ENCODE results near the gene PDE3B.
"Not testable (repeated sequence)": the region's sequence is repeated elsewhere in the genome, so short reads cannot be mapped to it uniquely, and the experiment has no call there.

PDE3B gene

GRCh38 chr11:14678350-14678749 lies 34.7 kb downstream of the PDE3B start:
- DNase-seq (ENCODE audit: low spot score): no peak

GRCh38 chr11:14679662-14680061 lies 36.1 kb downstream of the PDE3B start:
- no peak for DNase-seq (ENCODE audit: low spot score)

DNA sequence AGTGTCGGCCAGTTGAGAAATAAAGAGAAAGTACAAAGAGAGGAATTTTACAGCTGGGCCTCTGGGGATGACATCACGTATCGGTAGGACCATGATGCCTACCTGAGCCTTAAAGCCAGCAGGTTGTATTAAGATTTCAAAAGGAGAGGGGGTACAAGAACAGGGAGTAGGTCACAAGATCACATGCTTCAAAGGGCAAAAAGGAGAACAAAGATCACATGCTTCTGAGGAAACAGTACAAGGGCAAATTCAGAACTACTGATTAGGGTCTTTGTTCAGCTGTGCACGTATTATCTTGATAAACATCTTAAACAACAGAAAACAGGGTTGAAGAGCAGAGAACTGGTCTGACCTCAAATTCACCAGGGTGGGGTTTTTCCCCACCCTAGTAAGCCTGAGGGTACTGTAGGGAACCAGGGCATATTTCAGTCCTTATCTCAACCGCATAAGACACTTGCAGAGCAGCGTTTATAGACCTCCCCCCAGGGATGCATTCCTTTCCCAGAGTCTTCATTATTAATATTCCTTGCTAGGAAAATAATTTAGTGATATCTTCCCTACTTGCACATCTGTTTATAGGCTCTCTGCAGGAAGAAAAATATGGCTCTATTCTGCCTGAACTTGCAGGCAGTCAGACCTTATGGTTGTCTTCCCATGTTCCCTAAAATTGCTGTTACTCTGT lies 40.8 kb downstream of the PDE3B start:
- not testable (repeated sequence) for DNase-seq (ENCODE audit: low spot score)

DNA sequence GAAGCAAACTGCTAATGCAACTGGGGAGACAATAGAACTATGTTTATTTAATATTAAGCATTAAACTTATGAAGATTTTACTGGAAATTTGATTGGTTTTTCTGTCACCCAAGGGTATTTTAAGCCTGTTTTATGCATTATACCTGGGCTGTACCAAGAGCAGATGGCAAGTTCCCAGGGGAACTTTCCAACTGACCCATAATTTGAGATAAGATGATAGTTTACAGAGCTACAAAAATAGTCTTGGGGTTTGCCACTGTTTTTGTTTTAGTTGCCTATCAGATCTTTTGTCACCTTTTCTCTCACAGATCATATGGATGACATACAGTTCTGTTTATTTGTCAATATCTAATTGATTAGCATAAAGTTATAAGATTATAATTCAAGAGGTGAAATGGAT lies 43.9 kb downstream of the PDE3B start:
- DNase-seq (ENCODE audit: low spot score): no peak

DNA sequence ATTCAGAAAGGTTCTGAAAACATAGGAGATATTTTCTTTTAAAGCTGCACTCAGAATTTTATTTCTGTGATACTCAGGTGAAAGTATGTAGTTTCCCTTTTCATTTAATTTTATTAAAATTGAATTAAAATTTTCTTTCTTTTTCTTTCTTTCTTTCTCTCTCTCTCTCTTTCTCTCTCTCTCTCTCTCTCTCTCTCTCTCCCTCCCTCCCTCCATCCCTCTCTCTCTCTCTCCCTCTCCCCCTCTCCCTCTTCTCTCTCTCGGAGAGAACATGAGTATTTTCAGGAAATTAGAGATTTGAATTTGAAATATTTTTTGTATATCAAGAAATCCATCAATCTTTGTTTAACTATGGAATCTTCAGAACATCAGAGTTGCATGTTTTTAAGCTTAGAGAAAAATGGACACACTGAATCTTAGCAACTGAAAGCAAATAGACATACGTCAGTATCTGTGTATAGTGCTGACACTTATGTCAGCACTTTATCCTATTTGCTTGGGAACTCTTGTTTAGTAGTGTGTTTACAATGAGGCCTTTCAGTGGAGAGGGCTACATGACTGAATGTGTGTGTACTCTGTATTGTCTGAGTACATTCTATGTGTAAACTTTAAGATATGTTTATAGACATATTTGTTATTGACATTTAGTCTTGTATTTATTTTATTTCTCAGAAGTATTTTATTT lies 44.5 kb downstream of the PDE3B start:
- DNase-seq (ENCODE audit: low spot score): peak; percentile 9

DNA sequence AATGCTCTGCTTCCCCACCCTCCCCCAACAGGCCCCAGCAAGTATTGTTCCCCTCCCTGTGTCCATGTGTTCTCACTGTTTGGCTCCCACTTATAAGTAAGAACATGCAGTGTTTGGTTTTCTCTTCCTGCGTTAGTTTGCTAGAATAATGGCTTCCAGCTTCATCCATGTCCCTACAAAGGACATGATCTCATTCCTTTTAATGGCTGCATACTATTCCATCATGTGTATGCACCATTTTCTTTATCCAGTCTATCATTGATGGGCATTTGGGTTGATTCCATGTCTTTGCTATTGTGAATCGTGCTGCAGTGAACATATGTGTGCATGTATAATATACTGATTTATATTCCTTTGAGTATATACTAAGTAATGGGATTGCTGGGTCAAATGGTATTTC lies 52.1 kb downstream of the PDE3B start:
- not testable (repeated sequence) for DNase-seq (ENCODE audit: low spot score)

GRCh38 chr11:14698771-14699170 lies 55.2 kb downstream of the PDE3B start:
- no peak for DNase-seq (ENCODE audit: low spot score)

DNA sequence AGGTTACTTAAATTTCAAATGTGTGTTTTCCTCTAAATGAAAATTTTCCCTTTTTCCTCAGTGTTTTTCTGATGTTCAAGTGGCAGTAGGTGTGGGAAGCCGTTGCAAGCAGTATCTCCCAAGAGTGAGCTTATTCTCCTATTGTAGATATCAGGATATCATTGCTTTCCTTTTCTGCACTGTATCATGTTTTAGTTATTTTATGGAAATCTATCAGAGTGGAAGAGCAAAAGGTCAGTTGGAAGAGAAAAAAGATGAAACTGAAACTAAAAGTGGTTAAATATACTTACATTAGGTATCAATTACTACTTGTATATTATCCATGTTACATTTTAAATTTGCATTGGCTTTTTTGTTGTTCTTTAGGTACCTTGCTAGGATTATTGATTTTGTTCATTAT lies 57.0 kb downstream of the PDE3B start:
- no peak for DNase-seq (ENCODE audit: low spot score)

GRCh38 chr11:14702760-14703159 lies 59.2 kb downstream of the PDE3B start:
- DNase-seq (ENCODE audit: low spot score): no peak

DNA sequence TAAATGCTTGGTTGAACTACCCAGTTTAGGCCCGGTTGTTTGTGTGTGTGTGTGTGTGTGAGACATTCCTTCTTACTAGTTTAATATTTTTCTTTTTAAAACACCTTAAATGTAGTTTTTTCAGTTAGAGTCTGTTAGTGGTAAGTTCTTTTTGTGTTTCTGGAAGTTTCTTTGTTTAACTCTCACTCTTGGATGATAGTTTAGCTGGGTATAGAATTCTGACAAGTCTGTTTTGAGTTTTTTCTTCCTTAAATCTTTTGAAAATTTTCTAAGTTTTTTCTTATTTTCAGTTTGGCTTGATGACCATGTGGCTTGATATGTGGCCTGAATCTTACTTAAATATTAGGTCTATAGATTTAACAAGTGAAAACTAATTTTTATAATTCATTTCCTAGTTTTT lies 60.1 kb downstream of the PDE3B start:
- DNase-seq (ENCODE audit: low spot score): no peak

GRCh38 chr11:14705067-14705466 lies 61.5 kb downstream of the PDE3B start:
- no peak for DNase-seq (ENCODE audit: low spot score)

GRCh38 chr11:14713496-14714244 lies 70.1 kb downstream of the PDE3B start:
- DNase-seq (ENCODE audit: low spot score): no peak

GRCh38 chr11:14715669-14716068 lies 72.1 kb downstream of the PDE3B start:
- not testable (repeated sequence) for DNase-seq (ENCODE audit: low spot score)

DNA sequence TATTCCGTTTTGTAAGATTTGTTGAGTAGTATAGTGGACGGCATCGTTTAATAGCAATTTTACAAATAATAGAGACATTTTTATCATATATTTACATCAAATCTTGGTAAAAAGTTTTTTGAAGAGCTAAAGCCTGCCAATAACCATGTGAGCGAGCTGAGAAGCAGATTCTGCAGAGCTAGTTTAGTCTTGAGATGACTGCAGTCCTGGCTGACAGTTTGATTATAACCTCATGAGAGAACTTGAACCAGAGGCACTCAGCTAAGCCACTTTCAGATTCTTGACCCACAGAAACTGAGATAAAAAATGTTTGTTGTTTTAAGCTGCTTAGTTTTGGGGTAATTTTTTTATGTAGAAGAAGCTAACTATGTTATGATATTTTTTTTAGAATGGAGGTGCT lies 78.9 kb downstream of the PDE3B start:
- DNase-seq (ENCODE audit: low spot score): no peak

- DNase-seq (ENCODE audit: low spot score): no peak
Measured at GRCh38 chr11:14725150-14725549, 81.5 kb downstream of the PDE3B start.

DNA sequence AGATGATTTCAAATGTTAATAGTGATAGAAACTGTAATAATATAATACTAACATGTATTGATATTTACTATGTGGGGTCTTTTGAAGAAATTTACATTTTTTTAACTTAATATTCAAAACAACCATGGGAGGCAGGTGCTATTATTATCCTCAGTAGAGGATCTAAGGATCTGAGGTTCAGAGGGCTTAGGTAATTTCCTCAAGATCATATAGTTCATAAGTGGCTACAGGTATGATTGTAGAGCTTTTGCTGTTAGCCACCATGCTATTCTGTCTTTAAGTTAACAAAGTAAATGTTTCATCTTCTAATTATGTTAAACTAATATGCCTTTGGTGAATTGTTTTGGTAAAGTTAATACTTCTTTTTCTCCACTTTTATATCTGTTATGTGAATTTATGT lies 83.6 kb downstream of the PDE3B start:
- no peak for DNase-seq (ENCODE audit: low spot score)

DNA sequence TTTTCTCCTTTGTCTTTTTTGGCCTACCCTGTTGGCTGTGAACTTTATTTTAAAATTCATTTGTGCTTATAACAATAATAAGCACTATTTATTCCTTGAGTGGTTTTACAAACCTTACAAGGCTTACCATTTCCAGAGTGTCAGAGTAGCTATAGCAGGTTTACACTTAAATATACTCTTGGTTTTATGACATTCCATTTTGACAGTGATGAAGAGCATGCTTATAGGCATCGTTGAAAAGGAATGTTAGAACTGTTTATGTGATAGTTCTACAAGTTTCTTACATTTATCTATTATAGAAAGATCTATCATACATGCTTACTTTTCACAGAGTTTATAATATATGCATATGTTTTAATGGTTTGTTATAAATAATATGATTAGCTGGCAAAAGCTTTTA lies 84.1 kb downstream of the PDE3B start:
- DNase-seq (ENCODE audit: low spot score): no peak

GRCh38 chr11:14740539-14740938 lies 96.9 kb downstream of the PDE3B start:
- DNase-seq (ENCODE audit: low spot score): not testable (repeated sequence)

- DNase-seq (ENCODE audit: low spot score): no peak
Measured at GRCh38 chr11:14741195-14741594, 97.6 kb downstream of the PDE3B start.

DNA sequence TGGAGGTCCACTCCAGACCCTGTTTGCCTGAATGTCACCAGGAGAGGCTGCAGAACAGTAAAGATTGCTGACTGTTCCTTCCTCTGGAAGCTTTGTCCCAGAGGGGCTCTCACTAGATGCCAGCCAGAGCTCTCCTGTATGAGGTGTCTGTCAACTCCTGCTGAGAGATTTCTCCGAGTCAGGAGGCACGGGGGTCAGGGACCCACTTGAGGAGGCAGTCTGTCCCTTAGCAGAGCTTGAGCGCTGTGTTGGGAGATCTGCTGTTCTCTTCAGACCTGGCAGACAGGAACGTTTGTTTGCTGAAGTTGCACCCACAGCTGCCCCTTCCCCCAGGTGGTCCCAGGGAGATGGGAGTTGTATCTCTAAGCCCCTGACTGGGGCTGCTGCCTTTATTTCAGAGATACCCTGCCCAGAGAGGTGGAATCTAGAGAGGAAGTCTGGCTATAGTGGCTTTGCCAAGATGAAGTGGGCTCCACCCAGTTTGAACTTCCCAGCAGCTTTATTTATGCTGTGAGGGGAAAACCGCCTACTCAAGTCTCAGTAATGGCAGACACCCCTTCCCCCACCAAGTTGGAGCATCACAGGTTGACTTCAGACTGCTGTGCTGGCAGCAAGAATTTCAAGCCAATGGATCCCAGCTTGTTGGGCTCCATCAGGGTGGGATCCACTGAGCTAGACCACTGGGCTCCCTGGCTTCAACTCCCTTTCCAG lies 99.4 kb downstream of the PDE3B start:
- DNase-seq (ENCODE audit: low spot score): no peak

GRCh38 chr11:14743667-14744066 lies 100.1 kb downstream of the PDE3B start:
- not testable (repeated sequence) for DNase-seq (ENCODE audit: low spot score)

- DNase-seq (ENCODE audit: low spot score): no peak
Measured at GRCh38 chr11:14746857-14747395, 103.3 kb downstream of the PDE3B start.
